ENCODE measurements around the gene GLI3.

DNA sequence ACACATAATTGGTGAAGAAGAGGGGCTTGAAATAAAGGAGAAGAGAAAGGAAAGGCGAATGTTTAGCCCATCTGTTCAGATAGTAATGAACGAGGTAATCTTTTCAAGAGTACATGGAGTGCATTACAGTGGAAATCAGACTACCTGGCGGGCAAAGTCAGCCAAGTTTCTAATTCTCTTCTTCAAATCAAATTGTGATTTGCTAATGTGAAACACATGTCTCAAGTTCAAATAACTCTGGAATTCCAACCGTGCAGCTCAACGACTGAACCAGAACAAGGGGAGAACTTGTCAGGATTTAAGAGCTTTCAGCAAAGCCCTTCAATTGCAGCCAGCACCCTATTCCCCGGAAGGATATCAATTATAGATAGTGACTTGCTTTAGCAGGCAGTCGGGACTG is 216.9 kb downstream of the GLI3 start:
- TF ChIP-seq CTCF (IDR thresholded peaks at IDR 0.05) = no peak
- TF ChIP-seq POLR2A (IDR thresholded peaks at IDR 0.05) = no peak
